ENCODE results near the gene SEMA4B.

Gene SEMA4B

GRCh38 chr15:90191794-90192509, 9.2 kb upstream of the SEMA4B start:
- no peak overlapping the region; the same call in 1 of the 2 replicates for H3K27ac ChIP-seq (replicated peaks)
- no peak overlapping the region for H3K4me3 ChIP-seq (replicated peaks; ENCODE audit: insufficient read depth, low read length)
- H3K27me3 ChIP-seq (ENCODE audit: insufficient read depth, poor library complexity, severe bottlenecking) = no peaks in the 10 kb centered on the region
- TF ChIP-seq GABPA (IDR thresholded peaks at IDR 0.05; ENCODE audit: low read depth) = no peak
- TF ChIP-seq SPI1 (IDR thresholded peaks at IDR 0.05; ENCODE audit: borderline replicate concordance, low read depth) = peak; percentile 26; the same call in 1 of the 2 replicates
- TF ChIP-seq, protein P1, sequence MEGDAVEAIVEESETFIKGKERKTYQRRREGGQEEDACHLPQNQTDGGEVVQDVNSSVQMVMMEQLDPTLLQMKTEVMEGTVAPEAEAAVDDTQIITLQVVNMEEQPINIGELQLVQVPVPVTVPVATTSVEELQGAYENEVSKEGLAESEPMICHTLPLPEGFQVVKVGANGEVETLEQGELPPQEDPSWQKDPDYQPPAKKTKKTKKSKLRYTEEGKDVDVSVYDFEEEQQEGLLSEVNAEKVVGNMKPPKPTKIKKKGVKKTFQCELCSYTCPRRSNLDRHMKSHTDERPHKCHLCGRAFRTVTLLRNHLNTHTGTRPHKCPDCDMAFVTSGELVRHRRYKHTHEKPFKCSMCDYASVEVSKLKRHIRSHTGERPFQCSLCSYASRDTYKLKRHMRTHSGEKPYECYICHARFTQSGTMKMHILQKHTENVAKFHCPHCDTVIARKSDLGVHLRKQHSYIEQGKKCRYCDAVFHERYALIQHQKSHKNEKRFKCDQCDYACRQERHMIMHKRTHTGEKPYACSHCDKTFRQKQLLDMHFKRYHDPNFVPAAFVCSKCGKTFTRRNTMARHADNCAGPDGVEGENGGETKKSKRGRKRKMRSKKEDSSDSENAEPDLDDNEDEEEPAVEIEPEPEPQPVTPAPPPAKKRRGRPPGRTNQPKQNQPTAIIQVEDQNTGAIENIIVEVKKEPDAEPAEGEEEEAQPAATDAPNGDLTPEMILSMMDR (IDR thresholded peaks at IDR 0.05; ENCODE audit: insufficient read depth, low read length) = no peak
- no peak for TF ChIP-seq POLR2AphosphoS5 (IDR thresholded peaks at IDR 0.05; ENCODE audit: low read depth)
- TF ChIP-seq, protein P2, sequence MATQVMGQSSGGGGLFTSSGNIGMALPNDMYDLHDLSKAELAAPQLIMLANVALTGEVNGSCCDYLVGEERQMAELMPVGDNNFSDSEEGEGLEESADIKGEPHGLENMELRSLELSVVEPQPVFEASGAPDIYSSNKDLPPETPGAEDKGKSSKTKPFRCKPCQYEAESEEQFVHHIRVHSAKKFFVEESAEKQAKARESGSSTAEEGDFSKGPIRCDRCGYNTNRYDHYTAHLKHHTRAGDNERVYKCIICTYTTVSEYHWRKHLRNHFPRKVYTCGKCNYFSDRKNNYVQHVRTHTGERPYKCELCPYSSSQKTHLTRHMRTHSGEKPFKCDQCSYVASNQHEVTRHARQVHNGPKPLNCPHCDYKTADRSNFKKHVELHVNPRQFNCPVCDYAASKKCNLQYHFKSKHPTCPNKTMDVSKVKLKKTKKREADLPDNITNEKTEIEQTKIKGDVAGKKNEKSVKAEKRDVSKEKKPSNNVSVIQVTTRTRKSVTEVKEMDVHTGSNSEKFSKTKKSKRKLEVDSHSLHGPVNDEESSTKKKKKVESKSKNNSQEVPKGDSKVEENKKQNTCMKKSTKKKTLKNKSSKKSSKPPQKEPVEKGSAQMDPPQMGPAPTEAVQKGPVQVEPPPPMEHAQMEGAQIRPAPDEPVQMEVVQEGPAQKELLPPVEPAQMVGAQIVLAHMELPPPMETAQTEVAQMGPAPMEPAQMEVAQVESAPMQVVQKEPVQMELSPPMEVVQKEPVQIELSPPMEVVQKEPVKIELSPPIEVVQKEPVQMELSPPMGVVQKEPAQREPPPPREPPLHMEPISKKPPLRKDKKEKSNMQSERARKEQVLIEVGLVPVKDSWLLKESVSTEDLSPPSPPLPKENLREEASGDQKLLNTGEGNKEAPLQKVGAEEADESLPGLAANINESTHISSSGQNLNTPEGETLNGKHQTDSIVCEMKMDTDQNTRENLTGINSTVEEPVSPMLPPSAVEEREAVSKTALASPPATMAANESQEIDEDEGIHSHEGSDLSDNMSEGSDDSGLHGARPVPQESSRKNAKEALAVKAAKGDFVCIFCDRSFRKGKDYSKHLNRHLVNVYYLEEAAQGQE (IDR thresholded peaks at IDR 0.05; ENCODE audit: insufficient replicate concordance, low read depth) = no peak
- peak; percentile 63 to 69 for DNase-seq (ENCODE audit: low read depth in 1 of 2, low spot score in 1 of 2)

GRCh38 chr15:90192961-90193786, 8.0 kb upstream of the SEMA4B start:
- Histone ChIP-seq H3K27ac (replicated peaks) (peak overlapping the region; percentile 18), H3K4me3 (replicated peaks; ENCODE audit: insufficient read depth, low read length) (no peak overlapping the region)
- peak in 1 of 2 experiments; percentile 63 for DNase-seq (ENCODE audit: low read depth in 1 of 2, low spot score in 1 of 2)

DNA sequence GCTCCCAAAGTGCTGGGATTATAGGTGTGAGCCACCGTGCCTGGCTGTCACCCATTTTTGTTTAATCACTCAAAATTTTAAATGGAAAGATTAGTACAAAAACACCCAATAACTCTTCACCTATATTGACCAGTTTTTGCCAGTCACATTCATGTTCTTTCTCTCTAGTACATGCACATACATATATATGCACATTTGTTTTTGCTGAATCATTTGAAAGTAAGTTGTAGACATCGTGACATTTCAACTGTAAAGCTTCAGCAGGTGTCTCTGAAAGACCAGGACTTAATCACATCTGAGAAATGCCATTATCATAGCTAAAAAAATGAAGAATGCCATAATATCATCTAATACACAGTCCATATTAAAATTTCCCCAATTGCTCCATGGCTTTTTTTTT, 6.5 kb upstream of the SEMA4B start:
- Histone ChIP-seq H3K27ac (replicated peaks) (no peak overlapping the region), H3K27me3 (ENCODE audit: insufficient read depth, poor library complexity, severe bottlenecking) (no peaks in the 10 kb centered on the region), H3K4me3 (replicated peaks; ENCODE audit: insufficient read depth, low read length) (no peak overlapping the region)
- TF ChIP-seq POLR2AphosphoS5 (IDR thresholded peaks at IDR 0.05; ENCODE audit: low read depth) (no peak), GABPA (IDR thresholded peaks at IDR 0.05; ENCODE audit: low read depth) (no peak), SPI1 (IDR thresholded peaks at IDR 0.05; ENCODE audit: borderline replicate concordance, low read depth) (no peak)
- TF ChIP-seq, protein P2 (IDR thresholded peaks at IDR 0.05; ENCODE audit: insufficient replicate concordance, low read depth) = no peak
- TF ChIP-seq, protein P1 (IDR thresholded peaks at IDR 0.05; ENCODE audit: insufficient read depth, low read length) = no peak
- DNase-seq (ENCODE audit: low read depth in 1 of 2, low spot score in 1 of 2) = no peak

More at GRCh38 chr15:90192961-90193786, 8.0 kb upstream of the SEMA4B start:
- H3K27me3 ChIP-seq (ENCODE audit: insufficient read depth, poor library complexity, severe bottlenecking) = no peaks in the 10 kb centered on the region
- no peak; the same call in 1 of the 2 replicates for TF ChIP-seq SPI1 (IDR thresholded peaks at IDR 0.05; ENCODE audit: borderline replicate concordance, low read depth)
- TF ChIP-seq, protein P2 (IDR thresholded peaks at IDR 0.05; ENCODE audit: insufficient replicate concordance, low read depth) = no peak
- TF ChIP-seq POLR2AphosphoS5 (IDR thresholded peaks at IDR 0.05; ENCODE audit: low read depth) = no peak
- no peak for TF ChIP-seq GABPA (IDR thresholded peaks at IDR 0.05; ENCODE audit: low read depth)
- TF ChIP-seq, protein P1 (IDR thresholded peaks at IDR 0.05; ENCODE audit: insufficient read depth, low read length) = no peak

Measured in HL-60 (cell line).